ENCODE data around the gene HECTD1. TPM values are rescaled to one million over a fixed set of nuclear protein-coding genes. Genes with fewer than 3 reads are reported as not detected.
"Not testable (repeated sequence)": the region's sequence is repeated elsewhere in the genome, so short reads cannot be mapped to it uniquely, and the experiment has no call there.

HECTD1 gene
- total RNA-seq, 1 donor from 2014 or later = 258 TPM

DNA sequence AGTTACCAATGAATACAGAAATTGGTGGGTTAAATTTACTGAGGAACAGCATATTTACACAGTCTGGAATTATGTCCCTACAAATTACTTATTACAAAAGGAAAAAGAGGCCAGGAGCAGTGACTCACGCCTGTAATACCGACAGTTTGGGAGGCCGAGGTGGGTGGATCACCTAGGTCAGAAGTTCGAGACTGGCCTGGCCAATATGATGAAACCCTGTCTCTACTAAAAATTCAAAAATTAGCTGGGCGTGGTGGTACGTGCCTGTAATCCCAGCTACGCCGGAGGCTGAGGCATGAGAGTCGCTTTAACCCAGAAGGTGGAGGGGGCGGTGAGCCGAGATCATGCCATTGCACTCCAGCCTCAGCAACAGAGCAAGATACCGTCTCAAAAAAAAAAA lies 52.6 kb downstream of the HECTD1 start:
- no peak for DNase-seq (ENCODE audit: low read depth in 2 of 2)

GRCh38 chr14:31142455-31143087 lies 65.0 kb downstream of the HECTD1 start:
- no peak for DNase-seq (ENCODE audit: low read depth in 2 of 2)

GRCh38 chr14:31139301-31139847 lies 68.2 kb downstream of the HECTD1 start:
- DNase-seq (ENCODE audit: low read depth in 2 of 2) = no peak

DNA sequence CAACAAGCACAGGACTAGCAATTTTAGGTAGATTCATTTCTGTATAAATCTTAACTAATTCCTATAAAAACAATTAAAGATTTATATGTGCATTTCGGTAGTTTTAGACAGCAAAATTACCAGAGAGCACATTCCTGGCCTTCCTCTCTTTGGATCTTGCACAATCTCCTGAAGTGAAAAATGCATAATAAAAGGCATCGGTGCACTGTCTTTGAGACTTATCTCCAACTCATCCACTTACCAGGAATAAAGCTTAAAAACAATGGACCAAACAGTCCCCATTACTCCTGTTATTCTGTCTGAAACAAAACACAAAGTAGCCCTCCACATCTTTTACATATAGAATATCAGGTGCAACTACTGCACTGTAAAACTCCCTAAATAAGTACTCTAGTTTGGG lies 69.3 kb downstream of the HECTD1 start:
- DNase-seq (ENCODE audit: low read depth in 2 of 2) = no peak

DNA sequence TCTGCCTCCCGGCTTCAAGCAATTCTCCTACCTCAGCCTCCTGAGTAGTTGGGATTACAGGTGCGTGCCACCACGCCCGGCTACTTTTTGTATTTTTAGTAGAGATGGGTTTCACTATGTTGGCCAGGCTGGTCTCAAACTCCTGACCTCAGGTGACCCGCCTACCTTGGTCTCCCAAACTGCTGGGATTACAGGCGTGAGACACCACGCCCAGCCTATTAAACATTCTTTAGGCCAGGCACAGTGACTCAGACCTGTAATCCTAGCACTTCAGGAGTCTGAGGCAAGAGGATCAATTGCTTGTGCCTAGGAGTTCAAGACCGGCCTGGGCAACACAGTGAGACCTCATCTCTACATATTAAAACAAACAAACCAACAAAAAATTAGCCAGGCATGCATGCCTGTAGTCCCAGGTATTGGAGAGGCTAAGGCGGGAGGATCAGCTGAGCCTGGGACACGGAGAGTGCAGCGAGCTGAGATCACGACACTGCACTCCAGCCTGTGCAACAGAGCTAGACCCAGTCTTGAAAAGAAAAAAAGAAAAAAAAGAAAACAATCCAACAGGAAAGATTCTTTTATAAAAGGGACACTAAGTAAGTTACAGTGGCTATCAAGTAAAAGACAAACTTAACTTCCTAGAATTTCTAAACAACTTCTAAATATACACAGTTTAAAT lies 70.2 kb downstream of the HECTD1 start:
- no peak for DNase-seq (ENCODE audit: low read depth in 2 of 2)

- no peak for DNase-seq (ENCODE audit: low read depth in 2 of 2)
These were observed 74.5 kb downstream of the HECTD1 start for GRCh38 chr14:31133133-31133532.

GRCh38 chr14:31128601-31129526 lies 78.7 kb downstream of the HECTD1 start:
- no peak for DNase-seq (ENCODE audit: low read depth in 2 of 2)

DNA sequence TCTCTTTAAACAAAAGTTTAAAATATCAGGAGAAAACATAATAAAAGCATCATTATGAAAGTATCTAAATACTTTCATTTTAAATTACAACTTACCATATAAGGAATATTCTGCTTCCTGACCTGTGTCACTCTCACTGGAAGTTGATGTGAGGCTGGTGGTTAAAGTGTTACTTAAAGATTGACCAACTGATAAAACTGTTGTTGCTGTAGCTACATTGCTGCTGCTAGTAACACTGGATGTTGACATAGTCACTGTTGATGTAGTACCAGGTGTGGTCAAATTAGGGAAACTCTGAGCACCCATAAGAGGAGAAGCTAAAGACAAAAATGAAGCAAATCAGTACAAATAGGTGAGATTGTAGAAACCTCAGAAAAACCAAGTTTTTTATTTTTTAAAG lies 79.9 kb downstream of the HECTD1 start:
- no peak for DNase-seq (ENCODE audit: low read depth in 2 of 2)

- no peak for DNase-seq (ENCODE audit: low read depth in 2 of 2)
These were observed 80.9 kb downstream of the HECTD1 start for GRCh38 chr14:31126680-31127079.

GRCh38 chr14:31125231-31125630 lies 82.4 kb downstream of the HECTD1 start:
- no peak for DNase-seq (ENCODE audit: low read depth in 2 of 2)

DNA sequence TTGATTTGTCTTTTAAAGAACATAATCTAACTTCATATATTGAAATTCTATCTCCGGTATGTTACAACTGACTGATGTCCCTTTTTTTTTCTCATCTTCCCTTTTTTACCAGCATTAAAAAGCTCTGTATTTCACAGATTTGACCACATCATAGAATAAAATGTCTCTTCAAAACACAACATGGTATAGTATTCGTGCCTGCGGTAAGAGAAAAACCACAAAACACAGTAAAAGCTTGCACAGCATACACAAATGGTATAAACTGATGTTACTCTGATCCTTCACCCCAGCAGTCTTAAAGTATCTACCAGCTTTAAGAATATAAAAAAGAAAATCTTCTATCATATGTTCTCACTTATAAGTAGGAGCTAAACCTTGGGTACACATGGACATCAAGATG lies 83.4 kb downstream of the HECTD1 start:
- no peak for DNase-seq (ENCODE audit: low read depth in 2 of 2)

DNA sequence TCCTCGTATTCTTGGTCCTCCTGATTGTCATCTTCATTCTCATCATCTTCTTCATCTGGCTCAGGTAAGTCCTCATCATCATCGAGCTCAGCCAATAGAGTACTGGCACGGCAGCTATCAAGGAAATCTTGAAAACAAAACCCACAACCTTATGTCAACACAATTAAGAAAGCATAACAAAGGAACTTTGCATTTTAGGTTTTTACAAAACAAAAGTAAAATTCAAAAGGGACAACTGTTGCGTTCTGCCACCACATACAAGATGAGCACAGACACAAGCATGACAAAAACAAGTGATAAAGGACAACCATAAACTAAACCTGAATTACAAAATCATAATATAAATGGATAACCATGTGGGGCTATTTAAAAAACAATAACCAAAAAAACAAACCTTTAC lies 84.7 kb downstream of the HECTD1 start:
- no peak for DNase-seq (ENCODE audit: low read depth in 2 of 2)

DNA sequence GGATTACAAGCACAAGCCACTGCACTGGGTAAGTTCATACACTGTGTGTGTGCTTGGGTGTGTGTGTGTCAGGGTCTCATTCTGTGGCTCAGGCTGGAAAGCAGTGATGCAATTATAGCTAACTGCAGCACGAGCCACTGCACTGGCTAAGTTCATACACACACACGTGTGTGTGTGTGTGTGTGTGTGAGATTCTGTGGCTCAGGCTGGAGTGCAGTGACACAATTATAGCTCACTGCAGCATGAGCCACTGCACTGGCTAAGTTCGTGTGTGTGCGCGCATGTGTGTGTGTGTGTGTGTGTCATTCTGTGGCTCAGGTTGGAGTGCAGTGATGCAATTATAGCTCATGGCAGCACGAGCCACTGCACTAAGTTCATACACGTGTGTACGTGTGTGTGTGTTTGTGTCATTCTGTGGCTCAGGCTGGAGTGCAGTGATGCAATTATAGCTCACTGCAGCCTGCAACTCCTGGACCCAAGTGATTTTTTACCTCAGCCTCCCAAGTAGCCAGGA lies 85.4 kb downstream of the HECTD1 start:
- no peak for DNase-seq (ENCODE audit: low read depth in 2 of 2)

DNA sequence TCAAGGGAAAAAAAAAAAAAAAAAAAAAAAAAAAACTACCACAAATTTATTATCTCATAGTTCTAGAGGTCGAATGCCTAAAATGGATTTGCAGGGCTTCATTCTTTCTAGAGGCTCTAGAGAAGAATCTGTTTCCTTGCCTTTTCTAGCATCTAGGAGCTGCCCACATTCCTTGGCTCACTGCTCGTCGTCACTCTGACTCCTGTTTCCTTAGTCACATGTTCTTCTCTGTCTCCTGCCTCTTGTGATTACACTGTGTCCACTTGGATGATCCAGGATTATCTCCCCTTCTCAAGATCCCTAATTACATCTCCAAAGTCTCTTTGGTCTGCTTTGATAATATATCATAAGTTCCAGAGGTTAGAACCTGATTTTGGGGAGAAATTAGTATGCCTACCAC lies 88.7 kb downstream of the HECTD1 start:
- no peak for DNase-seq (ENCODE audit: low read depth in 2 of 2)

DNA sequence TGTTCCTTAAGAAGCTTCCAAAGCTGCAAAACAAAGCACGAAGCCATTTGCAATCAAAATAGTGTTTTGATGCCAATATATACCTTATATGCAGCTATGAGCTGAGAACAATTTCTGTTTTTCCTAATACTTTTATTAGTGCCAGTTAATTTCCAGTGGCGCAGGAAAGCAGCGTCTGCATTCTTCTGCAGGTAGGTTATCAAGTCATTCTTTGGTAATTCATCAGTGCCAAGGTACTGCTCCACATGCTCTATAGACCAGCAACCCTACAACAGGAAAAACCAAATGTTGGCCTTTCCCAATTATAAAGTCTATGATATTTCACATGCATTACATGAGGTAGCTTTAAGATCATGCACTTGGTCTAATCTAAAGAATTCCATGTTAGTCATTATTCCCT lies 93.8 kb downstream of the HECTD1 start:
- no peak for DNase-seq (ENCODE audit: low read depth in 2 of 2)

- no peak for DNase-seq (ENCODE audit: low read depth in 2 of 2)
These were observed 96.7 kb downstream of the HECTD1 start for GRCh38 chr14:31110872-31111271.

GRCh38 chr14:31109257-31109656 lies 98.3 kb downstream of the HECTD1 start:
- no peak for DNase-seq (ENCODE audit: low read depth in 2 of 2)

DNA sequence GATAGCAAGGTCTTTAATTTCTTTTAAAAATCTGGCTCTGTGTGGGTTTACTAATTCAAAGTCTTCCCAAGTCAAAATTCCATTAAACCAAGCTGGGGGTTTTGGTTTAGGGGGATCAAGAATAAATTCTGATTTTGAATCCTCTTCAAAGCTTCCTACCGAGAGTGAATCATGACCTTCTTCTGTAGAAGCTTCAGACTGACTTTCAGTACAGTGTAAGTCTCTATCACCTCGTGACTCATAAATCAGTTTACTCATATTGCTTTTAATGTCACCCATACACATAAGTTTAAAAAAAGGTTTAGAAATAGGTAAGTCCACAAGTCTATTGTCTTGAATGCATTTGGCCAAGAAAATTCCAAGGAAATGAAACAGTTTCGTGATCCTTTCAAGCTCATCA lies 100.8 kb downstream of the HECTD1 start:
- DNase-seq (ENCODE audit: low read depth in 2 of 2) = no peak

- DNase-seq (ENCODE audit: low read depth in 2 of 2) = no peak
These were observed 110.5 kb downstream of the HECTD1 start for GRCh38 chr14:31097081-31097480.

- DNase-seq (ENCODE audit: low read depth in 2 of 2) = no peak
These were observed 111.3 kb downstream of the HECTD1 start for GRCh38 chr14:31096255-31096654.

- DNase-seq (ENCODE audit: low read depth in 2 of 2) = not testable (repeated sequence)
These were observed 111.8 kb downstream of the HECTD1 start for GRCh38 chr14:31095817-31096216.

All from dermis microvascular lymphatic vessel endothelial cell (primary cell).